Endometrial microvascular endothelial cells (primary cell): ENCODE results near the gene NDUFA3. TPM values are rescaled to one million over a fixed set of nuclear protein-coding genes. Genes with fewer than 3 reads are reported as not detected.

Experiments used
- in situ Hi-C: cut with HindIII; loops from 2 replicates; pipeline ENCODE4 v1.10.0; 2017; ENCODE audit warnings: low sequenced_read_pairs, low pct_unique_long_range_greater_than_20kb; ENCODE audit errors: inconsistent ontology term
- total RNA-seq: library from RNA; depleted of rRNA; stranded (reverse); fragments of >200 nt; gene quantifications from one replicate; pipeline ENCODE4 v1.2.3, GENCODE V29; 2015; ENCODE audit errors: inconsistent ontology term

NDUFA3 gene
- total RNA-seq, 1 donor from 2014 or later: 16.4 TPM

DNA sequence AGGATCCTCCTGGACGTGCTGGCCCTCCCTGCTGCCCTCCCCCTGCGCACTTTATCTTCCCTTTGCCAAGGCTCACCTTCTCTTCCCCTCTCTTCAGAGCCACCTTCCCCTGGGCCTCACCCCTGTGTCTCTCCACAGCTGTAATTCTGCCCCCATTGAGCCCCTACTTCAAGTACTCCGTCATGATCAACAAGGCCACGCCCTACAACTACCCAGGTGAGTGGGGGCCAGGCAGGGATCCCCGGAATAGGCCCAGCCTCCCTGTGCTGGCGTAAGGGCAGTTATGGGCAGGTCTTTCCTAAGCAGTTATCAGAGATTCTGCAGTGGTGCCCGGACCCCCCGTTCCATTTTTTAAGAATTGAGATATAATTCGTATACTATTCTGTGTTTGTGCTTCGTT lies 3.1 kb downstream of the NDUFA3 start:
- in situ Hi-C loops: no loop called here

DNA sequence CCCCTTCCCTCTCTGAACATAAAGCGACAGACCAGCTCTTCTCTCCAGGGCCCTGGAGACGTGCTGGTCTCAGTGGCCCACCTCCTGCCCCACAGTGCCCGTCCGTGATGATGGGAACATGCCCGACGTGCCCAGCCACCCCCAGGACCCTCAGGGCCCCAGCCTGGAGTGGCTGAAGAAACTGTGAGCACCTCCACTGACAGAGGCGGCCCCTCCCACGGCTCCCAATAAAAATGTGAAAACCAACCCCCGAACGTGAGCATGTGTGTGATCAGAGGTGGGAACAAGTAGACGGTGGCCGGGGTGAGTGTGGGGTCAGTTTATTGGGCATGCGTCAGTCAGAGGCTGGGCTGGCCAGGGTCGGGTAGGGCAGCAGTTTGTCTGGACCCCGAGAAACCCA lies 4.1 kb downstream of the NDUFA3 start:
- in situ Hi-C loops: no loop called here

DNA sequence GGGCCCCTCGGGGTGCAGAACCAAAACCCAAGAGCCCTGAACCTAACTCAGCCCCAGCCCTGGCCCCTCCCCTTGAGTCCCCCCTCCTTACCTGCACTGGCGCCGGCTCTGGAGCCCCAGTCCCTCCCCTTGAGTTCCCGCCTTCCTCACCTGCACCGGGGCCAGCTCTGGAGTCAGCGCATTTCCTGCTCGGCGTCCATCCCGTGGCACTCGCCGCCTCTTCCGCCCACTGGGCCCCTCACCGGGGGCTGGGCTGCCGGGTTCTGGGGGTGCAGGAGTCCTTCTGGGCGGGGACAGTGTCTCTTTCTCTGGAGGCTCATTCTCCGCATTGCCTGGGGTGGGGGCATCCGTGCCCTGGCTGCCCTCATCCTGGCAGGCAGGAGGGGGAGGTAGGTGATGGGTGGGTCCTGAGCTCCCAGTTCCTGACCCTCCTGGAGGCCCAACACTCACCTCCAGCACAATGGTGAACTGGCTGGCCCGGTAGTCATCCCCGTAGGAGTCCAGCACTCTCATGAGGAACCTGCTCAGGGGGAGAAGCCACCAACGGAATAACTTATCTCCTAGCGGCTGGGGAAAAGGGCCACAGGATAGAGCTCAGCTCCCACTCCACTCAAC lies 5.3 kb downstream of the NDUFA3 start:
- in situ Hi-C loops: no loop called here

DNA sequence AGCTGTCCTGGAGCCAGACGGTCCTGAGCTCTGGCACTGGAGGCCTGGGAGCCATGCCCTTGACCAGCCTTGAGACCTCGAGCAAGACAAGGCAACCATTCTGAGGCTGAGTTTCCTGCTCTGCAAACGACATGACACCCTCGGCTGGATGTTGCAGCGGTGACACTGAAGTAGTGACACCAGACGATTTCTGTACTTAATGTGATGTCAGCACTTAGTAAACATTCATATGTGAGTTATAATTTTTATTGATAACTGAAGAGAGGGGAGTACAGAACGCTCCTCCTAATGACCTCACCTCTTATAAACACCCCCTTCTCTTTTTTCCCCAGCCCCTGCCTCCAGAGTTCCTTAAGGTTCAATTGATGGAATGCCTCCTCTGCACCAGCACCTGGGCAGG lies 5.8 kb downstream of the NDUFA3 start:
- in situ Hi-C loops: no loop called here

DNA sequence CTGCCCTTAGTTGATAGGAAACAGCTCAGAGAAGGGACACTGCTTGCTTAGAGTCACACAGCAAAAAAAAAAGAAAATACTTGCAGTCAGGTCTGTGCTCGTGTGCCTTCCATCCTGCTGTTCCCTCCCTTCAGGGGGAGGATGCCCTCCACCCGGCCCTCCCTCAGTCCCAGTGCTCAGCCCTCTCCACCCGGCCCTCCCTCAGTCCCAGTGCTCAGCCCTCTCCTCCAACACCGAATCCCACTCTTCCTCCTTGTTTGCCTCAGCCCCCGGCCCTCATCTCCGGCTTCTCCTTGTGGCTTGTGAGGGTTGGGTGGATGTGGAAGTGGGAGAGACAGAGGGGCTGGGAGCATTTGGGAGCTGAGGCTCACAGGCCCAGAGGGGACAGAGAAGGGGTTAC lies 7.0 kb downstream of the NDUFA3 start:
- in situ Hi-C loops: no loop called here

DNA sequence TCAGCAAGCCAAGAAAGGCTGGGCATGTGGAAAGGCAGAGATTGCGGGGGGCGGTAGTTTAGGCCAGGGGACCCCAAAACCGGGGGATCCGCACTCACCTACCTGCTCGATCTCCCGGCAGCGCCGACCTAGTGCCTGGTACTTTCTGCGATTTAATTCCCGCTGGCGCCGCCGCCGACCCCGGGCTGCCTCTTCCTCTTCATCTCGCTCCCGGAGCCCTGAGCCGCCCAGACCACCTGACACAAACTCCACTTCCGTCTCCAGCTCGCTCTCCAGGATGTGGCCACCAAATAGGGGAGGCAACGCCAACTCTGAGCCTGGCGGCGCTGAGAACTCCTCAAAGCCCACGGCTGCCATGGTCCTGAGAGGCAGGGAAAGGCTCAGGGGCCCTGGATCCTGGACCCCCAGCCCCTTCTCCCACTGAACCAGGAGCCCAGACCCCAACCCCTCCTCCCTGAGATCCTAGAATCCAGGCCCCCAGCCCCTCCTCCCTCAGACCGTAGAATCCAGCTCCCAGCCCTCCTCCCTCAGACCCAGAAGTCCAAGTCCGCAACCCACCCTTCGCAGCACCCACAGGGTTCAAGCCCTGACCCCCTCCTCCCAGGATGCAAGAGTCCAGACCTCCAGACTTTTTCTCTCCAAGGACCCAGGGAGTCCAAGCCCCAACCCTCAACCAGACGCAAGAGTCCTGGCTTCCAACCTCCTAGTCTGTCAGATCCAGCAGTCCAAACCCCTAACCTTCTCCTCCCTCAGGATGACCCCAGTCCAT lies 11.9 kb downstream of the NDUFA3 start:
- in situ Hi-C loops: no loop called here

DNA sequence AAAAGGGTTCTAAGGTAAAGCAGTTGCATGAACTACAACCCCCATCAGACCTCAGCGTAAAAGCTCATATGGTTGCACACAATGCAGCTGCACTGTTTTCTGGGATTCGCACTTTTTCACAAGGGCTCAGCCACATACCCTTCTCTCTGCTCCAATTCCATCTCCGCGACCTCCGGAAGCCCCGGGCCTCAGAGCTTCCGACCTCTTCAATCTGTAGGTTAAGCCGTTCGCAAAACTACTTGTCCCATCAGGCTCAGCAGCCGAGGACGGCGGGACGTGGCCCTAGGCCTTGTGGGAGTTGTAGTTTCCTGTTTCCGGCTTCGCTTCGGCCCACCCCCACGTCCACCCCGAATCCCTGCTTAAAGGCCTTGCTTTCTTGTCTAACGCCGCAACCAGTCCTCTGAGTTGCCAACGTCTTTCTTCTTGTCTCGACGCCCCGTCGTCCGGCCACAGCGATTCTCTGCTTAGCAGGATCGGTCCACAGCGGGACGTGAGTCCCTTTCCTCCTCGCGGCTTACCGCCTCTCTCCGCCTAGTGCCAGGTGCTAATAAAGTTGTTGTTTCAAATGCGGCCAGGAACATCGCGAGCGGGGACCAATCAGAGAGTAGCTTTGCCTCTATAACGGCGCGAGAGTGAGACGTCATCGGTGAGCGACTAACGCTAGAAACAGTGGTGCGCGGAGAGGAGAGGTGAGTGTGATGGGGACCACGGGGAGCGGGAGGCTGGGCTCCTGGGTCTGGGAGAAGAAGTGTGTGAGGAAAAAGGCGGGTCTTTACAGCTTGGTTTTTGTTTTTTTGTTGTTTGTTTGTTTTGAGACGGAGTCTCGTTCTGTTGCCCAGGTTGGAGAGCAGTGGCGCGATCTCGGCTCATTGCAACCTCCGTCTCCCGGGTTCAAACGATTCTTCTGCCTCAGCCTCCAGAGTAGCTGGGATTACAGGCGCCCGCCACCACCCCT lies 12.7 kb downstream of the NDUFA3 start, which contains the start of the genes PRPF31 and TFPT:
TSS of gene PRPF31 (plus strand) at position 646 of the 955 bp plus-strand sequence. CDS start 2,525 bp downstream, outside the sequence.
TSS of gene TFPT (minus strand) at position 549 of the 955 bp plus-strand sequence. CDS start at position 161, 388 bp downstream.
- in situ Hi-C loops: no loop called here

DNA sequence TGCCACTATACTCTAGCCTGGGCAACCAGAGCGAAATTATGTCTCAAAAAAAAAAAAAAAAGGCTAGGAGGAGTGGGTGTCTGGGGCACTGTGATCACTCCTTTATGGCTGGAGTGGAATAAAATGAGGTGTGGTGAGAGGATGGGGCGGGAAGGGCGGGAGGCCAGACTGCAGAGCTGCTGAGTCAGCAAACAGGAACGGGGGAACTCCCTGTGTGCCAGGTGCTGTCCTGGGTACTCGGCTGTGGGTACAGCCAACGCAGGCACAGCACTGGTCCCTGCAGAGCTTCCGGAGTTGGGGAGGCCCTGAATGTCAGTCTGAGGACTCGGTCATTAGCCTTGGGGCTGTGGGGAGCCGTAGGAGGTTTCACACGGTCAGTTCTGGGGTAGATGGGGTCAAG lies 18.6 kb downstream of the NDUFA3 start:
- in situ Hi-C loops: no loop called here

DNA sequence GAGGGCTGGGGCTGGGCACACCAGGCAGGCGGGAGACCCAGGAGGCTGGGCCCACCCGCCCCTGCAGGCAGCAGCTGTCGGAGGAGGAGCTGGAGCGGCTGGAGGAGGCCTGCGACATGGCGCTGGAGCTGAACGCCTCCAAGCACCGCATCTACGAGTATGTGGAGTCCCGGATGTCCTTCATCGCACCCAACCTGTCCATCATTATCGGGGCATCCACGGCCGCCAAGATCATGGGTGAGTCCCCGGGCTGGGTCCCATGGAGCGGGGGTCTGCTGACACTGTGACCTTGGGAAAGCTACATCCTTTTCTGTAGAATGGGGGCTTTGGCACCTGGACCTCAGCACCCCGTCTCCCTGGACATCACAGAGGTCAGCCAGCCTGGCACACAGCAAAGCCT lies 21.0 kb downstream of the NDUFA3 start:
- in situ Hi-C loops: no loop called here

DNA sequence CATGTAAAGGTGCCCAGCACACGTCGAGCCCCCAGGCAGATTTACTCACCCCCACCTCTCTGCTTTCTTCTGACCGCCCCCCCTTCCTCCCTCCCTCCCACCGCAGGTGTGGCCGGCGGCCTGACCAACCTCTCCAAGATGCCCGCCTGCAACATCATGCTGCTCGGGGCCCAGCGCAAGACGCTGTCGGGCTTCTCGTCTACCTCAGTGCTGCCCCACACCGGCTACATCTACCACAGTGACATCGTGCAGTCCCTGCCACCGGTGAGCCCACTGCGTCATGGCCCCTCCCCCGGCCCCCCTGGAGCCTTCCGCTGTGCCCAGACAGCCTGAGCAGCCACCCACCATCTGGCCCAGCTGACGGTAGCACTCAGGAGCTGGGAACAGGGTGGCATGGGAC lies 21.7 kb downstream of the NDUFA3 start:
- in situ Hi-C loops: no loop called here

DNA sequence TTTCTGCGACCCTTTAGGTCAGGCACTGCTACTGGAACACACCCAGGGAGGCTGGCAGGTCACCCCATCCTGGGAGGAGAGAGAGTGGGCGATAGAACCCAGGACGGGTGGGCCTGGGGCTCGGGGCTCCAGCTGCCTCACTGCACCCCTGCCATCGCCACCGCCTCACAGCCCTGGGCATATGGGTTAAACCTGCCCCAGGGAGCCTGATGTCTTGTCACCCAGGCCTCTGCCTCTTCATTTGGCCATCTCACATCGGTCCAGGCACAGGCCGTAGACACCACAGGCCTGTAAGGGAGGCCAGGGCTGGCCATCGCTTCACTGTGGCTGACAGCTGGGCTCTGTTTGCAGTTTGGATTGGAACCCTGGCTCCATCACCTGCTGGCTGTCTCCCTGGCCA lies 23.1 kb downstream of the NDUFA3 start:
- in situ Hi-C loops: no loop called here

DNA sequence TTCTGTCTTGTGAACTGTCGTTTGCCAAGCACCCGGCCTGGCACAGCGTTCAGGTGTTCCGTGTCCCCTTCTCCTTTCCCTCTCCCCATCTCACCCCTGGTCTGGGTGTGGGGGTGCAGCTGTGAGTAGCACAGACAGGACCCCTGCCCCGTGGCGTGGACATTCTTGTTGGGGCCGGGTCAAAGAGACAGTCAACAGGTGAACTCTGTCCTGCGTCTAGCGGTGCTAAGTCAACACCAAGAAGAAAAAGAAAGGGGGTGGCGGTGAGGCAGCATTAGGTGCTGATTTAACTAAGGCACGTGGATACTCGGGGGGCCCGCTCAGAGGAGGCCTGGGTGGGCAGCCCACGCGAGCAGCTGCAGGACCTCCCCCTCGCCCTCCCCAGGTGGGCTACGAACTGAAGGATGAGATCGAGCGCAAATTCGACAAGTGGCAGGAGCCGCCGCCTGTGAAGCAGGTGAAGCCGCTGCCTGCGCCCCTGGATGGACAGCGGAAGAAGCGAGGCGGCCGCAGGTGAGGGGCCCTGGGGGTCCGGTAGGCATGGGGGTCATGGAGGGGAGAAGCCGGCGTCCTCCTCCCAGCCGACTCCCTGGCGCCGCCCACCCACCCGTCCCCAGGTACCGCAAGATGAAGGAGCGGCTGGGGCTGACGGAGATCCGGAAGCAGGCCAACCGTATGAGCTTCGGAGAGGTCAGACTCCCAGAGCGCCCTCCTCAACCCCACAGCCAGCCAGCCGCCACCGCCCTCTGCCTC lies 25.2 kb downstream of the NDUFA3 start:
- in situ Hi-C loops: no loop called here

DNA sequence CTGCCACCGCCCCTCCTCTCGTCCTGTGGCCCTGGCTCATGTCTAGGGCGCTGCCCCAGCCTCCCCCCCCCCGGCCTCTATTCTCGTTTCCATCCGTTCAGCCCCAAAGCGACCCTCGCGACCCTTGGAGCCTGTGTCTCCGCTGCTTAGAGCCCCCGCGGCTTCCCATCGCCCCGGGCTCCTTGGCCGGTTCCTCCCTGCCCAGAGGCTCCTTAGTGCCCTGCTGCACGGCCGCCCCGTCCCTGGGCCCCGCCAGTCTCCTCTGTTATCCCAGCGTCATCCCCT lies 25.7 kb downstream of the NDUFA3 start:
- in situ Hi-C loops: no loop called here

DNA sequence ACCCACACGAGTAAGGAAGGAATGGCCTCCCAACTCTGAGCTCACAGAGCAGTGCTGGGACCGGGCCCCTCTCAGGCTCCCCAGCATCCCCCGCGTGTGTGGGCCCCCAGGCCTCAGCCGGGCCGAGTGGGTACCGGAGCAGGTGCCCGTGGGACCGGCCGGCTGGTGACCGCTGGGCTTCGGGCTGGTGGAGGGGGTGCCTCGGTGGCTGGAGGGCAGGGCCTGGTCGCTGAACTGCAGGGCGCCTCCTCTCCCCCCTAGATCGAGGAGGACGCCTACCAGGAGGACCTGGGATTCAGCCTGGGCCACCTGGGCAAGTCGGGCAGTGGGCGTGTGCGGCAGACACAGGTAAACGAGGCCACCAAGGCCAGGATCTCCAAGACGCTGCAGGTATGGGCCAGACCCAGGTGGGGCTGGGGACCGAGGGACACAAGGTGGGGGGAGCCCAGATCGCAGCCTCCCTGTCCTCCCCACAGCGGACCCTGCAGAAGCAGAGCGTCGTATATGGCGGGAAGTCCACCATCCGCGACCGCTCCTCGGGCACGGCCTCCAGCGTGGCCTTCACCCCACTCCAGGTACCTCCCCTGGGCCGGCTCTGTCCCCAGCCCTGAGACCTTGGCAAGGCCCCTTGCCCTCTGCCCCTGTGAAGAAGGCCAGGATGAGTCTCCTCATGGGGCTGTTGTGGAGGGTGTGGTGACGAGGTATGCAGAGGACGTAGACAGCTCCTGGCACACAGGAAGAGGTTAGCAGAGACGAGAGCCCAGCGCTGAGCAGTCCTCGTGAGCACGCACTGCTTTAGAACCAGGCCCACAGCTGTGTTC lies 26.4 kb downstream of the NDUFA3 start:
- in situ Hi-C loops: no loop called here

DNA sequence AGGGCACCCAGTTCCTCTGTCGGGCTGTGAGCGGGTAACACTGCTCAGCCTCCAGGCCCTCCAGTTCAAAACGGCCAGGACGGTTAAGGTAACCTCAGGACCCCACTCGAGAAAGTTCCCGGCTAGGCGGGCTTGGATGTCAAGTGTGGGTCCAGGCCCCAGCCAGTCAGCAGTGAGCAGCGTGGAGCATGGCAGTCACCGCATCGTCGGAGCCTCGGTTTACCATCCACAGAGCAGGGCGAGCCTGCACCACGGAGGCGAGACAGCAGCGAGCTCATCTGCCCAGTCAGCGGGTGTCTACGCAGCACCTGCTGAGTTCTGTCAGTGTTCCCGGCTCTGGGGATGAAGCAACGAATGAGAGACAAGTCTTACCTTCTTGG lies 27.0 kb downstream of the NDUFA3 start:
- in situ Hi-C loops: no loop called here

DNA sequence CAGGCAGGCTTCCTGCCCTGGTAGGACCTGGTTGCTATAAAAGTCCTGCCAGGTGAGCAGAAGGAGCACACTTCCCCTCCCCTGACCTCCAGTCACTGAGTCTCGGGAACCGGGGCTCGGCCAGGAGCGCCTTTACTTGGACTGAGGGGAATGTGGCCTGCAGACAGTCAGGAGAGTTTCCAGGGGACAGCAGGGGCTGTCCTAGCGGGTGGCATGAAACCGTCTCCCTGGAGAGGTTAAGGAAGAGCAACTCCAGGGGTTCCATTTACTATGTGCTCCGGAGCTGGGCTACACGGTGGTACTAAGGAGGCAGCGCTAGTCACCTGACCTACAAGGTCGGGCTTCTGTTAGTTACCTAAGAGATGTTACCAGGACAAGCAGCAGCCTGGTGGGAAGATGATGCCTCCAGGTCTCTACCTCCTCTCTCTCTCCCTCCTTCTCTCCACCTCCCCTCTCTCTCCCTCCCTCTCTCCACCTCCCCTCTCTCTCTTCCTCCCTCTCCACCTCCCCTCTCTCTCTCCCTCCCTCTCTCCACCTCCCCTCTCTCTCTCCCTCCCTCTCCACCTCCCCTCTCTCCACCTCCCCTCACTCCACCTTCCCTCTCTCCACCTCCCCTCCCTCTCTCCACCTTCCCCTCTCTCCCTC lies 30.8 kb downstream of the NDUFA3 start:
- in situ Hi-C loops: no loop called here

DNA sequence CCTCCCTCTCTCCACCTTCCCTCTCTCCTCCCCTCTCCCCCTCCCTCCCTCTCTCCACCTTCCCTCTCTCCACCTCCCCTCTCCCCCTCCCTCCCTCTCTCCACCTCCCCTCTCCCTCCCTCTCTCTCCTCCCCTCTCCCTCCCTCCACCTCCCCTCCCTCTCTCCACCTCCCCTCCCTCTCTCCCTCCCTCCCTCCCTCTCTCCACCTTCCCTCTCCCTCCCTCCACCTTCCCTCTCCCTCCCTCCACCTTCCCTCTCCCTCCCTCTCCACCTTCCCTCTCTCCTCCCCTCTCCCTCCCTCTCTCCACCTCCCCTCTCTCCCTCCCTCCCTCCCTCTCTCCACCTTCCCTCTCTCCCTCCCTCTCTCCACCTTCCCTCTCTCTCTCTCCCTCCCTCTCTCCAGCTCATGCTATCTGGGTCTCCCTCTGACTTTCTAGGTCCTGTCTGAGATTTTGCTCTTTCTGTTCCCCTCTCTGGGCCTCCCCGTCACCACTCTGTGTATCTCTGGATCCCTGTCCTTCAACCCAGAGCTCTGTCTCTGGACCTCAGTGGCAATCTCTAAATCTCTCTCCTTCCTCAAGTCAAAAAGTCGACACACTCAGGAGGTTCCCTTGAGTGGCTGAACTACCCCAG lies 31.4 kb downstream of the NDUFA3 start:
- in situ Hi-C loops: no loop called here
